Activated naive CD4-positive, alpha-beta T cell (primary cell): Measurements from ENCODE around the gene SHPK.

Experiments used
- DNase-seq, 4 experiments: peaks; one replicate each; lab custom pipeline; 2025; lab: John Stamatoyannopoulos, UW

SHPK gene

DNA sequence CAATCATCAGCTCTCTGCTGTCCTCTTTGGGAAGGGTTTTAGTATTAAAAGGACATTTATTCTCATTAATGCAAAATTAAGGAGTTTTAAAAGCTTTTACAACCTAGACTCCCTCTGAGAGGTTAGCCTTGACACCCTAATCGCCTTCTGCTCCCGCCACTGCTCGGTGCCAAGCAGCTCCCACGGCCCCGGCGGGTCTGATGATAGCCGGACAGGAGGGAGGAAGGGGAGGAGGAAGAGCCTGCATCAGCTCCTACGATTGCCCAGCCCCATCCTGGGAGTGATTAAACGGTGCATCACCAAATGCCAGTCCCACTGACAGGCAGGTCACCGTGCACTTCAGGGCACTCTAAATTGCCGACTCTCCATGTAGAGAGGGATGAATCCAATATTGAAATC is 8.3 kb downstream of the SHPK start:
- no peak for DNase-seq

GRCh38 chr17:3626831-3627768 is 8.9 kb downstream of the SHPK start:
- DNase-seq, result no peak

DNA sequence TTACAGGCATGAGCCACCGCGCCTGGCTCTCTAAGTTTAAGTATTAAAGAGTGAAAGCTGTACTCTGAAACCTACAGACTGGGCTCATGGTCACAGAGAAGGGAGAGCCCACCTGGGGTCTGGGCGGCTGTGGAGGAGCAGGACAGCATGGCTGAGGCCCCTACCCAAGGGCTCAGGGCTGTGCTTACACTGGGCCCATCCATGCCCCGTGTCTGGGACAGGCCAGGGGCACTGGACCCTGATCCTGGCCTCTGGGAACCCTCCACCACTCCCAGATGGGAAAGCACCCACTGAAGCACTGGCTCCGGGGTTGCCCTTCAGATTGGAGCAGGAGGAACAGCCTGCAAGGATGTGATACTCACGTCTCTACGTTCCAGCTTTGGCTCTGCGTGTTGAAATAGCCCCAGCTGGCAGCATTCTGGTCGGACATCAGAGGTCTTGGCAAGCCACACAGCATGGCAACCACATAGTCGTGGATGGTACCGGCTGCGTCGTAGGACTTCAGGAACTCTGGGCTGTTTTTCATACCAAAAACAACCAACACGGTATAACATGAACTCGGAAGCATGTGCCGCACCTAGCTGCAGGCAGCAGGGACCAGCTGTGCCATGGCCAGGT is 13.0 kb downstream of the SHPK start:
- no peak for DNase-seq

- DNase-seq, result no peak
Measured at GRCh38 chr17:3621146-3621720, 14.8 kb downstream of the SHPK start.

GRCh38 chr17:3615160-3615870 is 20.7 kb downstream of the SHPK start:
- no peak for DNase-seq

DNA sequence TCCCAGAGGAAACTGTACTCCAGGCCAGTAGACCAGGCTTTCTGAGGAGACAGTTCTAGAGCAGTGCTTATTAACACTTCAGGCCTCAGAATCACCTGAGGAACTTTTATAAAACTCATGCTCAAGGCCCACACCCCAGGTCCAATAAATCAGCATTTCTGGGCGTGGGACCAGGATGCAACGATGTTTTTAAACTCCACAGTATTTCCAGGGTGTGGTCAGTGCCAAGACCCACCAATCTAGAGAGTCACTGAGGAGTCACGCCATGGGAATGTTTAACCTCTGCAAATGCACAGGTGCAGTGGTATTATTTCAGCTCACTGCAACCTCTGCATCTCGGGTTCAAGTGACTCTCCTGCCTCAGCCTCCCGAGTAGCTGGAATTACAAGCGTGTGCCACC is 22.9 kb downstream of the SHPK start:
- DNase-seq, result no peak

DNA sequence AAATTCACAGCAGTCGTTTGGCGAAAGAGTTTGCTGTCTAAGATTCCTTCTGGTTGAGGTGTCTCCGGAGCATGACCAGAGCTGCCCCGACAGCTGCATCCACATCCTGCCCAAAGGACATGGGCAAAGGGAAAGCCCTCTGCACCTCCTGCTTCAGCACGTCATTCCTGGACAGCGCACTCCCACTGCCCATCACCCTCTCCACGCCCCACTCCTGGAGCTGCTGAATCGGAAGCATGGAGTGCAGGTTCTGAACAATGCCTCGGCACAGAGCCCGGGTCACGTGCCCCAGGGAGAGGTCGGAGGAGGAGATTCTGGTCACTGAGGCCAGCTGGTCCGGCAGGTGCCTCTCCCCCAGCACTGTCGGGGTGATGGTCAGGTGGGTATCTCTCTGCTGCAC is 25.5 kb downstream of the SHPK start:
- no peak for DNase-seq

GRCh38 chr17:3609689-3610088 is 26.4 kb downstream of the SHPK start:
- DNase-seq, result no peak

DNA sequence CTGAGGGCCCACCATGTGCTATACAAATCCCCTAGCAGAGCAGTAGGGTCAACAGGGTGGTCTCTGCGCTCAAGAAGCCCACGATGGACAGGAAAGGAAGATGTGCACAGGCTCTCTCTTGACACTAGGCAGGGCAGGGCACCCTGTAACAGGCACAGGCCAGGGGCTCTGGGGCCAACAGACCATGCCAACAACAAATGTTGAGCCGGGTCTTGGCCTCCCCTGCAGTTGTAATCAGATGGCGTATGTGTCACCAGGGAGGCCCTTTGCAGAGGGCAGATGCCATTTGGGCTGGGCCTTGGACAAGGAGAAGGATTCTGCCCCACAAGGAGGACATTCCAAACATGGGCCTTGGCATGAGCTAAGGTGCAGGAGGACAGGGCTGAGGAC is 32.2 kb downstream of the SHPK start:
- no peak for DNase-seq

GRCh38 chr17:3603119-3603869 is 32.8 kb downstream of the SHPK start:
- DNase-seq, result no peak

DNA sequence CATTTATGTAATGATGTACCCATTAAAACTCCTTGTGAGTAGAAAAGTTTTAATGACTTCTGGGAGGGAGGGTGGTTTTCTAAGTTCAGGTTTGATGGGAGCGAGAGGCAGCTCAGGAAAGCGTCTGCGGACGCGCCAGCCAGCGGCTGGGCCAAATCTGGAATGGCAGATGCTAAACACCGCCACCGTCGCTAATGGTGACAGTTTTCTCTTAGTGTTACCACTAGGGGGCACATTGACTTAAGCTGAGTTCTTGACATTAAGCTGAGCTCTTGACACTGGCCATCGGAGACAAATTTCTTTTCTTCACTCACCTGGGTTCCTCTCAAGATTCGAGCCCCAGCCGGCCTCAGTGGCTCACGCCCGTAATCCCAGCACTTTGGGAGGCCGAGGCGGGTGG is 33.6 kb downstream of the SHPK start:
- no peak for DNase-seq

DNA sequence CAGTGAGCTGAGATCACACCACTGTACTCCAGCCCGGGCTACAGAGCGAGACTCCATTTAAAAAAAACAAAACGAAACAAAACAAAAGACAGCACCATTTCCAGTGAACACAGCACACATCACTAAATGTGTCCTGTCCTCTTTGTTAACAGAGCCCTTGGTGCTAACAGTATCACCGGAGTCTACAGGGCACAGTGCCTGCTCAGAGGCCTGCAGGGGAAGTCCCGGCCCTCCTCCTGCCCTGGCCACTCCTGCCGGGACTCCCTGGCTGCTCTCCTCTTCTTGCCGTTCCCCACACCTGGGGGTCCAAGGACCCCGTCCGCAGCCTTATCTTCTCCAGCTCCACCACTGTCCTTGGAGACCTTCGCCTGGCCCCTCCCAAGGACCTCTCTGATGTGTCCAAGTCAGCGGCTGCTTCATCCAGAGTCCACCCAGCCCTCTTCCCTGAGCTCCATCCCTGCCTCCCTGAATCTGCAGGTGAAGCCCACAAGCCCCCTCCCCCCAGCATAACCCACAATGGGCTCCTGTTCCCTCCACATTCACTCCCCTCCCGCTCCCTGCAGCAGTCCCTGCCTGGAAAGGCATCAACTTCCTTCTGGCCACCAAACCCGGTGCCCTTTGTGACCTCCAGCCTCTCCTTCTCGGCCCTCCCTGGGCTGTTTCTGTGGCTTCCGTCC is 35.4 kb downstream of the SHPK start:
- DNase-seq, result no peak

DNA sequence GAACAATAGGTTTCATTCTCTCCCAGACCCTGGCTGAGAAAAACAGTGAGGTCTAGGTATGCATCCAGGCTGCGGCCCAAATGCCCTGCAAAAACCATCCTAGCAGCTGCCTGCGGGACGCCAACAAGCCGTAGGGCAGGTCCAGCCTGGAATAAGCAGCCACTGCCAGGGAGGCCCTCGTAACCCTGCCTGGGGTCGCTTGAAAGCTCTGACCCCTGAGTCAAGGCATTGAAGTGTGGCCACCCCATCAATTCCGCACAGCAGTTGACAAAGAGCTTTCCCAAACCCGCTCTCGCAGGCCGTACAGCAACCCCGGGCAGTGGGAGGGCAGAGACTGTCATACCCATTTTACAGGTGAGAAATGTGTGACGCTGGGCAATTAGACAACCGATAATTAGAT is 38.0 kb downstream of the SHPK start:
- DNase-seq, result no peak

- no peak for DNase-seq
Measured at GRCh38 chr17:3596804-3597464, 39.1 kb downstream of the SHPK start.

DNA sequence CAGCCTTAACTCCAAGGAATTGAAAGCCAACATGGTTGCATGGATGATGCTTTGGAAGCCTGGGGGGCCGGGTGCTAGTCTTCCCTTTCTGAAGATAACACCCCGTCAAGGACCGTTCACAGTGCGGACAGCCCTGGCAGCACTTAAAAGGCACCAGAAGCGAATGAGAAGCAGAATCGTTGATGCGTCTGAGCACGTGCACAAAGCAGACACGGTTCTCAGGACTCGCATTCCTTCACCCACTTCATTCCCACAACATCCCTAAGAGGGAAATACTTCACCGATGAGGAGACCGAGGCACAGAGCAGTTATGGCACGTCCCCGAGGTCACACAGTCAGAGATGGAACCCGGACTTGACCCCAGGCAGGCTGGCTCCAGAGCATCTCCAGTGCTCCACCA is 41.1 kb downstream of the SHPK start:
- no peak for DNase-seq

GRCh38 chr17:3594051-3594800 is 41.8 kb downstream of the SHPK start:
- DNase-seq, result no peak

DNA sequence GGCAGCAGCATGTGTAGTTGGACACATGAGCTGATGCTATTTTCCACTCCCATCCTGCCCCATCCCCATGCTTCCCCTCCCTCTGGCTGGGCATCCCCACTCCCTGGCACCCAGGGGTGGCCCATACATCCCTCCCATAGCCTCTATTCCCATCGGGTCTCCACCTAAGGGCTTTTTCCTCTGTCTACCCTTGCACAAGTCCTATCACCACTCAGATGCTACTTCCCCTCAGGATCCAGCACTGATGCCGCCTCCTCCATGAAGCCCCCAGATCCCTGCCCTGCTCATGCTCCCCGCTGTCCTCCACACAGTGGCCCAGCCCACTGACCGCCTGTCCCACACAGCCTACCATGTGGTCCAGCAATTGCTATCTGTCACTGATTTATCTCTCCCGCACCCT is 42.7 kb downstream of the SHPK start:
- no peak for DNase-seq

- DNase-seq, result no peak
Measured at GRCh38 chr17:3592216-3592860, 43.7 kb downstream of the SHPK start.

GRCh38 chr17:3590768-3591167 is 45.3 kb downstream of the SHPK start:
- DNase-seq, result no peak
